ENCODE results near the gene MIS18BP1. TPM values are rescaled to one million over a fixed set of nuclear protein-coding genes. Genes with fewer than 3 reads are reported as not detected.
A peak's percentile ranks its signal among the peaks of the same experiment; 100 is the strongest.

MIS18BP1 gene
- total RNA-seq, 4 donors from 2014 or later: 15.3 to 32.2 (median 17.5) TPM

- Histone ChIP-seq H3K27ac (no peak overlapping the region), H3K9me3 (peaks cover 0 to 17% (median 0%) of the 10 kb centered on the region in 3 donors), H3K27me3 (no peaks in the 10 kb centered on the region), H3K4me3 (no peak overlapping the region), H3K36me3 (no peaks in the 10 kb centered on the region), H3K4me1 (no peaks in the 10 kb centered on the region)
- ATAC-seq: no peak
- 23 to 31% methylated on average over 2 of the region's 2 CpGs for WGBS, 2 donors (ENCODE audit: low coverage in 1 of 2)
- TF ChIP-seq POLR2A (IDR thresholded peaks at IDR 0.05) (no peak), POLR2AphosphoS5 (IDR thresholded peaks at IDR 0.05) (no peak), CTCF (IDR thresholded peaks at IDR 0.05) (no peak), EP300 (IDR thresholded peaks at IDR 0.05) (no peak)
These were observed 8.2 kb upstream of the MIS18BP1 start for GRCh38 chr14:45261209-45261608.

- no peak for ATAC-seq
- no peak for TF ChIP-seq POLR2A (IDR thresholded peaks at IDR 0.05)
- no peak for TF ChIP-seq EP300 (IDR thresholded peaks at IDR 0.05)
- no peak for TF ChIP-seq CTCF (IDR thresholded peaks at IDR 0.05)
- no peak for TF ChIP-seq POLR2AphosphoS5 (IDR thresholded peaks at IDR 0.05)
- 98 to 100% methylated on average over 3 of the region's 3 CpGs for WGBS, 2 donors (ENCODE audit: low coverage in 1 of 2)
- no peak overlapping the region for H3K27ac ChIP-seq
- H3K4me3 ChIP-seq: no peak overlapping the region
- no peaks in the 10 kb centered on the region for H3K27me3 ChIP-seq
- H3K4me1 ChIP-seq: peaks cover 0 to 8% (median 0%) of the 10 kb centered on the region in 3 donors
- H3K36me3 ChIP-seq: no peaks in the 10 kb centered on the region
- H3K9me3 ChIP-seq: peaks cover 0 to 17% (median 0%) of the 10 kb centered on the region in 3 donors
These were observed 5.8 kb upstream of the MIS18BP1 start for GRCh38 chr14:45258805-45259204.

GRCh38 chr14:45258073-45258472 is 5.1 kb upstream of the MIS18BP1 start:
- 73 to 88% methylated on average over 1 of the region's 1 CpG for WGBS, 2 donors (ENCODE audit: low coverage in 1 of 2)
- TF ChIP-seq POLR2A (IDR thresholded peaks at IDR 0.05) (no peak), EP300 (IDR thresholded peaks at IDR 0.05) (no peak), POLR2AphosphoS5 (IDR thresholded peaks at IDR 0.05) (no peak), CTCF (IDR thresholded peaks at IDR 0.05) (no peak)

GRCh38 chr14:45254771-45255170 is 1.8 kb upstream of the MIS18BP1 start:
- TF ChIP-seq POLR2A (IDR thresholded peaks at IDR 0.05) (no peak), EP300 (IDR thresholded peaks at IDR 0.05) (no peak), POLR2AphosphoS5 (IDR thresholded peaks at IDR 0.05) (no peak), CTCF (IDR thresholded peaks at IDR 0.05) (no peak)
- Histone ChIP-seq H3K27me3 (no peaks in the 10 kb centered on the region), H3K36me3 (no peaks in the 10 kb centered on the region), H3K9me3 (peaks cover 0 to 17% (median 0%) of the 10 kb centered on the region in 3 donors), H3K4me3 (no peak overlapping the region), H3K4me1 (peaks cover 0 to 35% (median 0%) of the 10 kb centered on the region in 3 donors), H3K27ac (peak overlapping the region in 1 of 4 donors; percentile 92)
- 82 to 100% methylated on average over 4 of the region's 4 CpGs for WGBS, 2 donors (ENCODE audit: low coverage in 1 of 2)
- ATAC-seq: no peak

More at GRCh38 chr14:45258073-45258472, 5.1 kb upstream of the MIS18BP1 start:
- no peak overlapping the region for H3K27ac ChIP-seq
- H3K4me1 ChIP-seq: peaks cover 0 to 10% (median 0%) of the 10 kb centered on the region in 3 donors
- no peaks in the 10 kb centered on the region for H3K27me3 ChIP-seq
- H3K36me3 ChIP-seq: no peaks in the 10 kb centered on the region
- no peak for ATAC-seq
- H3K9me3 ChIP-seq: peaks cover 0 to 17% (median 0%) of the 10 kb centered on the region in 3 donors
- H3K4me3 ChIP-seq: no peak overlapping the region

GRCh38 chr14:45253754-45254310 is 830 bp upstream of the MIS18BP1 start:
- peaks cover 0 to 12% (median 0%) of the 10 kb centered on the region in 3 donors for H3K9me3 ChIP-seq
- TF ChIP-seq EP300 (IDR thresholded peaks at IDR 0.05) (no peak), POLR2A (IDR thresholded peaks at IDR 0.05) (no peak), CTCF (IDR thresholded peaks at IDR 0.05) (no peak), POLR2AphosphoS5 (IDR thresholded peaks at IDR 0.05) (no peak)

More at GRCh38 chr14:45253754-45254310, 830 bp upstream of the MIS18BP1 start:
- peak; percentile 52 for ATAC-seq
- H3K4me1 ChIP-seq: peaks cover 0 to 42% (median 0%) of the 10 kb centered on the region in 3 donors
- WGBS, 2 donors (ENCODE audit: low coverage in 1 of 2): 61 to 70% methylated on average over 9 to 16 of the region's 23 CpGs
- no peaks in the 10 kb centered on the region for H3K27me3 ChIP-seq
- H3K27ac ChIP-seq: peak overlapping the region; percentile 70 to 92 (median 91)
- no peaks in the 10 kb centered on the region for H3K36me3 ChIP-seq
- H3K4me3 ChIP-seq: peak overlapping the region; percentile 51 to 65
